Ovary (tissue), 9 donors: ENCODE measurements around the gene ATRNL1. TPM values are rescaled to one million over a fixed set of nuclear protein-coding genes. Genes with fewer than 3 reads are reported as not detected.

Experiments used
- DNase-seq, 5 donors: peaks; one replicate each; pipeline ENCODE4 v3.0.0-alpha.2; 2019 to 2020
- H3K27ac ChIP-seq, 2 donors: fragments of 200-600 bp; one replicate each; pipeline versions ENCODE4 v1.5.1 to v1.8.0; 2019 to 2022
- H3K27me3 ChIP-seq: fragments of 200-600 bp; one replicate; pipeline ENCODE4 v1.8.0; 2022
- H3K36me3 ChIP-seq: fragments of 200-600 bp; sonication (generic); one replicate; pipeline ENCODE4 v1.5.1; 2019
- H3K4me1 ChIP-seq: one replicate; pipeline ENCODE4 v1.8.1; 2013; ENCODE audit warnings: mild to moderate bottlenecking, moderate library complexity; ENCODE audit not compliant: insufficient read depth
- H3K4me3 ChIP-seq: fragments of 200-600 bp; sonication (generic); one replicate; pipeline ENCODE4 v1.5.1; 2017
- H3K9me3 ChIP-seq, 2 donors: fragments of 200-600 bp in 1 of 2; sonication (generic) in 1 of 2; one replicate each; pipeline versions ENCODE4 v1.5.1 to v1.8.1; 2013 to 2019; ENCODE audit warnings: mild to moderate bottlenecking in 1 of 2, moderate library complexity in 1 of 2
- EP300 ChIP-seq: sonication (generic); formaldehyde crosslinking; IDR thresholded peaks from one replicate; pipeline ENCODE4 v1.6.1; 2017; ENCODE audit warnings: antibody characterized with exemption
- POLR2A ChIP-seq: fragments of 450-650 bp; IDR thresholded peaks from one replicate; pipeline ENCODE4 v1.6.1; 2017; ENCODE audit warnings: antibody characterized with exemption, mild to moderate bottlenecking, moderate library complexity
- WGBS, 3 donors: extraction: QIAGEN DNeasy Blood & Tissue Kit in 1 of 3; methylation state at CpG; one replicate each; pipeline versions ENCODE4 v1.1.5 to v1.1.7; 2013 to 2017; 5-methylcytosine and 5-hydroxymethylcytosine counted together
- intact Hi-C, 4 donors: fragments of 100-400 bp; cut with DNase I; formaldehyde crosslinking; loops; one replicate each; pipeline versions ENCODE4 v1.11.0 to v1.15.1; 2022 to 2023
- polyA plus RNA-seq, 2 donors: library from polyadenylated mRNA; stranded (reverse); fragments of 200-250 nt in 1 of 2; fragments of 350-450 nt in 1 of 2; fragmentation: Illumina TruSeq in 1 of 2; extraction: RNeasy Lipid Tissue Mini Kit (QIAGEN cat#74804) in 1 of 2; gene quantifications; one replicate each; pipeline ENCODE4 v1.2.3, GENCODE V29; 2013 to 2014
- total RNA-seq, 7 donors: library from RNA; depleted of rRNA in 2 of 7; stranded (reverse); fragments of >200 nt in 2 of 7; fragmentation: NEBNext Ultra II Directional in 3 of 7; extraction: Animal tissue kit (Norgen Biotek cat#: 25700) in 3 of 7; gene quantifications; one replicate each; pipeline versions ENCODE4 v1.1.0 to v1.2.4, GENCODE V29; 2016 to 2023
- TF ChIP-seq, protein P1 (sequence below), 3 donors: fragments of 450-650 bp in 2 of 3; fragments of 200-600 bp in 1 of 3; IDR thresholded peaks; one replicate each; pipeline versions ENCODE4 v1.5.1 to v1.8.0; 2016 to 2022; ENCODE audit warnings: antibody characterized with exemption in 3 of 3, mild to moderate bottlenecking in 1 of 3
- donor health status: DM: no; HTN: no; CAD: no; lungs with moderate emphysema.
- donor health status: DM: no; HTN: no; CAD: no.
- donor health status: Bipolar disorder and iron deficiency.
- donor health status: DM: yes; HTN: yes; CAD: no.
- donor health status: DM: no; HTN: no; CAD: no.
- donor health status: DM: yes; HTN: yes; CAD: no.

ATRNL1 gene
- total and polyA plus RNA-seq, 9 donors: 8.1 to 119 (median 77.8) TPM

DNA sequence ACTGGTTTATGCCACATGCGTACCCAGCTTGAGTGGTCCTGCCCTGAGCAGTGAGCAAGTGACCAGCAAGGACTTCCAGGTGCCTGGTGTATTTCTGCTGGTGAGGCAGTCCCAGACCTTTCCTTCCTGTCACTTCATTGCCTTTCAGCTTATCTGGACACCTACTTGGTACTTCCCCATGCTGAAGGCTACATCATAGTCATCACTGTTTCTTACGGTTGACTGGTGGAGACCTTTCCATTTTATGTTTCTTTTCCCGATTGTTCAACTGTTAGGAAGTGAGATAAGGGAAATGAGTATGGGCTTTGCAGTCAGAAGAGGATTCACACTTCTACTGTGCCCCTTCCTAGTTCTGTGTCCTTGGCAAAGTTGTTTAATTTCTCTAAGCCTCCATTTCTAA is 821.3 kb downstream of the ATRNL1 start:
- no peaks in the 10 kb centered on the region for H3K27me3 ChIP-seq
- no peak overlapping the region for H3K27ac ChIP-seq
- DNase-seq: no peak
- TF ChIP-seq EP300 (no peak), POLR2A (no peak)
- TF ChIP-seq, protein P1, sequence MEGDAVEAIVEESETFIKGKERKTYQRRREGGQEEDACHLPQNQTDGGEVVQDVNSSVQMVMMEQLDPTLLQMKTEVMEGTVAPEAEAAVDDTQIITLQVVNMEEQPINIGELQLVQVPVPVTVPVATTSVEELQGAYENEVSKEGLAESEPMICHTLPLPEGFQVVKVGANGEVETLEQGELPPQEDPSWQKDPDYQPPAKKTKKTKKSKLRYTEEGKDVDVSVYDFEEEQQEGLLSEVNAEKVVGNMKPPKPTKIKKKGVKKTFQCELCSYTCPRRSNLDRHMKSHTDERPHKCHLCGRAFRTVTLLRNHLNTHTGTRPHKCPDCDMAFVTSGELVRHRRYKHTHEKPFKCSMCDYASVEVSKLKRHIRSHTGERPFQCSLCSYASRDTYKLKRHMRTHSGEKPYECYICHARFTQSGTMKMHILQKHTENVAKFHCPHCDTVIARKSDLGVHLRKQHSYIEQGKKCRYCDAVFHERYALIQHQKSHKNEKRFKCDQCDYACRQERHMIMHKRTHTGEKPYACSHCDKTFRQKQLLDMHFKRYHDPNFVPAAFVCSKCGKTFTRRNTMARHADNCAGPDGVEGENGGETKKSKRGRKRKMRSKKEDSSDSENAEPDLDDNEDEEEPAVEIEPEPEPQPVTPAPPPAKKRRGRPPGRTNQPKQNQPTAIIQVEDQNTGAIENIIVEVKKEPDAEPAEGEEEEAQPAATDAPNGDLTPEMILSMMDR (IDR thresholded peaks at IDR 0.05): no peak
- no peaks in the 10 kb centered on the region for H3K4me1 ChIP-seq
- H3K36me3 ChIP-seq: no peaks in the 10 kb centered on the region
- no peaks in the 10 kb centered on the region for H3K9me3 ChIP-seq
- WGBS, 3 donors: 89 to 94% (median 94%) methylated on average over 3 of the region's 3 CpGs
- intact Hi-C loops: no loop called here
- H3K4me3 ChIP-seq: no peak overlapping the region

DNA sequence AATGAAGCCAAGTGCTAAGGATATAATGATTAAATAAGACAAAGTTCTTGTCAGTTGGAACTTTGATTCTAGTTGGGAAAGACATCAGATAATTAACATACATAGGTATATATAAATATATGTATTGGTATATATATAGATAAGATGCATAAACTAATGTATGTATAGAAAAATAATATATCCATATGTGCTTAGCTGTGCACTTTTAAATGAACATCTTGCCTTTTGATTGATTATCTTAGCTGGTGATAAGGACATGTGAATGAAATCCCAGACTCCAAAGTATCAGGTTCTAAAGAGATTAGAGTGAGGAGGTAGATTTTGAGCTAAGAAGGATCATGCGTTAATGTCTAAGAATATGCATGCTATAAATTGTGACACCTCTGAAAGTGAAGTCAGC is 822.3 kb downstream of the ATRNL1 start:
- Histone ChIP-seq H3K36me3 (no peaks in the 10 kb centered on the region), H3K4me3 (no peak overlapping the region), H3K27me3 (no peaks in the 10 kb centered on the region), H3K4me1 (no peaks in the 10 kb centered on the region), H3K27ac (no peak overlapping the region), H3K9me3 (no peaks in the 10 kb centered on the region)
- intact Hi-C loops: no loop called here
- 93 to 96% (median 96%) methylated on average over 1 of the region's 1 CpG for WGBS, 3 donors
- TF ChIP-seq EP300: no peak
- TF ChIP-seq POLR2A: no peak
- no peak for DNase-seq

DNA sequence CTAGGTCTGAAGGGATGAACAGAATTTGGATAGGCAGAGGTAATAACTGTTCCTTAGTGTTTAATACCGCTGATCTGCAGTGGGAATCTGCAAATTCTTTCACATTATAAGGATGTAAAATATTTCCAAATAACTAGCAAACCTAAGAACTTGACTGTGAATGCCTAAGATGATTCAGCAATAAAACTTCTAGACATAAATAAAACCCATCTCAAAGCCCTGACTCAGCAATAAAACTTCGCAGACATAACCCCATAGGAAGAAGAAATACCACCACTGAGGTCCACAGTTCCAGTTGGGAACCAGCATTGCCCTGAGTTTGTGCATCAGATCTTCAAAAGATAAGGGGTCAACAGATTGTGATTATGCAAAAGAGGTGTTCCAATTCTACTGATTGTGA is 825.6 kb downstream of the ATRNL1 start:
- H3K36me3 ChIP-seq: no peaks in the 10 kb centered on the region
- intact Hi-C loops: no loop called here
- no peak overlapping the region for H3K4me3 ChIP-seq
- WGBS, 3 donors: 86 to 95% (median 89%) methylated on average over 2 of the region's 2 CpGs
- no peaks in the 10 kb centered on the region for H3K9me3 ChIP-seq
- no peak overlapping the region for H3K27ac ChIP-seq
- no peak for DNase-seq
- H3K4me1 ChIP-seq: no peaks in the 10 kb centered on the region
- TF ChIP-seq, protein P1 (IDR thresholded peaks at IDR 0.05): no peak
- no peak for TF ChIP-seq EP300
- TF ChIP-seq POLR2A: no peak
- no peaks in the 10 kb centered on the region for H3K27me3 ChIP-seq

- no peak overlapping the region for H3K27ac ChIP-seq
- intact Hi-C loops: no loop called here
- no peak for DNase-seq
- H3K36me3 ChIP-seq: no peaks in the 10 kb centered on the region
- TF ChIP-seq EP300: no peak
- no peak for TF ChIP-seq POLR2A
- TF ChIP-seq, protein P1 (IDR thresholded peaks at IDR 0.05): no peak
- H3K4me1 ChIP-seq: no peaks in the 10 kb centered on the region
- no peaks in the 10 kb centered on the region for H3K9me3 ChIP-seq
- no peak overlapping the region for H3K4me3 ChIP-seq
- H3K27me3 ChIP-seq: no peaks in the 10 kb centered on the region
- WGBS, 3 donors: 60 to 84% (median 67%) methylated on average over 4 of the region's 4 CpGs
Measured at GRCh38 chr10:115921795-115922194, 828.6 kb downstream of the ATRNL1 start.

DNA sequence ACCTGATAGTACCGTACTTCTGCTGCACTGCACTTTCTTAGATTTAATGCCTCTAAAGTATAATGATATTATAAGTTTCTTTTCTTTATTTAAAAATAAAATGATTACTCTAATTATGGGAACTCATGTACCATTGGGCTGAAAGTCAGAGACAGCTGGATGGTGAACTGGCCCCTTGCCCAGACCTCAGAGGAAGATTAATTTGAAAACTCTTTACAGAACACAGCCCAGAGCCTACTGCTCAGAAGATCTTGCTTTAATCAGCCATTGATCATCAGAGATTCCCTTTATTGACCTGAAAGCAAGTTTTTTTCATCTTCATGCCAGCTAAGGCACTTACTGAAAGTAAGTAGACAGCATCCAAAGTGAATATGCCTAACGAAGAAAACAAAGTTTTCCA is 838.1 kb downstream of the ATRNL1 start:
- Histone ChIP-seq H3K9me3 (no peaks in the 10 kb centered on the region), H3K36me3 (no peaks in the 10 kb centered on the region), H3K4me1 (no peaks in the 10 kb centered on the region), H3K4me3 (no peak overlapping the region), H3K27me3 (no peaks in the 10 kb centered on the region), H3K27ac (no peak overlapping the region)
- no peak for DNase-seq
- 94 to 99% (median 96%) methylated on average over 2 of the region's 2 CpGs for WGBS, 3 donors
- intact Hi-C loops: no loop called here
- TF ChIP-seq POLR2A: no peak
- no peak for TF ChIP-seq EP300
